ENCODE measurements around the gene SPSB4.

DNA sequence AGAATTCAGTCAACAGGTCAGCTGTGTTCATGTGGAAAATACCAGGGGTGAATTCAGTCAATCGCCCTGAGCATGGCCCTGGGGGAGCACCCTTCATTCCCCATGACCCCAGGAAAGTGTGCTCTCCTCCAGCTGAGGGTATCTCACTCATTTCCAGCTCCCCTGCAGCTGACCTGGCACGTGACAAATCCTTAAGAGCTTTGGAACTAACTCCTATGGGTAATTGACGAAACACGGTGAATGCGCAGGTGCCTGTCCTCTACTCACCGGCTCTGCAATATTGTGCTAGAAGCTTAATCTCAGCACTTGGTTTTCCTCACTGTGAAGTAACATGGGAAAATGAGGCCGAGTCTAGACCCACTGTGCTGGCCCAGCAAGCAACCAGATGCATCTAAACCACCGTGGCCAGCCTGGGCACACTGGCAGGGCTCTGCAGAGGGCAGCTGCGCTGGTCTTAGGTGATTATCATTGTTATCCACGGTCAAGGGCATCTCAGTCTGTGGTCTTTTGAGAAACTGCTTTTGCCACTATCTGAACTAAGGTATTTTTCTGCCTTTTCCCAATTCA, 63.1 kb downstream of the SPSB4 start:
- TF ChIP-seq, protein P1, sequence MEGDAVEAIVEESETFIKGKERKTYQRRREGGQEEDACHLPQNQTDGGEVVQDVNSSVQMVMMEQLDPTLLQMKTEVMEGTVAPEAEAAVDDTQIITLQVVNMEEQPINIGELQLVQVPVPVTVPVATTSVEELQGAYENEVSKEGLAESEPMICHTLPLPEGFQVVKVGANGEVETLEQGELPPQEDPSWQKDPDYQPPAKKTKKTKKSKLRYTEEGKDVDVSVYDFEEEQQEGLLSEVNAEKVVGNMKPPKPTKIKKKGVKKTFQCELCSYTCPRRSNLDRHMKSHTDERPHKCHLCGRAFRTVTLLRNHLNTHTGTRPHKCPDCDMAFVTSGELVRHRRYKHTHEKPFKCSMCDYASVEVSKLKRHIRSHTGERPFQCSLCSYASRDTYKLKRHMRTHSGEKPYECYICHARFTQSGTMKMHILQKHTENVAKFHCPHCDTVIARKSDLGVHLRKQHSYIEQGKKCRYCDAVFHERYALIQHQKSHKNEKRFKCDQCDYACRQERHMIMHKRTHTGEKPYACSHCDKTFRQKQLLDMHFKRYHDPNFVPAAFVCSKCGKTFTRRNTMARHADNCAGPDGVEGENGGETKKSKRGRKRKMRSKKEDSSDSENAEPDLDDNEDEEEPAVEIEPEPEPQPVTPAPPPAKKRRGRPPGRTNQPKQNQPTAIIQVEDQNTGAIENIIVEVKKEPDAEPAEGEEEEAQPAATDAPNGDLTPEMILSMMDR (IDR thresholded peaks at IDR 0.05; ENCODE audit: low read length) = no peak
- TF ChIP-seq EZH2 (optimal IDR thresholded peaks at IDR 0.05; ENCODE audit: low read depth, low read length) = no peak

Measured in MM.1S (cell line).